Measurements from ENCODE around the gene SRD5A1.

SRD5A1 gene

DNA sequence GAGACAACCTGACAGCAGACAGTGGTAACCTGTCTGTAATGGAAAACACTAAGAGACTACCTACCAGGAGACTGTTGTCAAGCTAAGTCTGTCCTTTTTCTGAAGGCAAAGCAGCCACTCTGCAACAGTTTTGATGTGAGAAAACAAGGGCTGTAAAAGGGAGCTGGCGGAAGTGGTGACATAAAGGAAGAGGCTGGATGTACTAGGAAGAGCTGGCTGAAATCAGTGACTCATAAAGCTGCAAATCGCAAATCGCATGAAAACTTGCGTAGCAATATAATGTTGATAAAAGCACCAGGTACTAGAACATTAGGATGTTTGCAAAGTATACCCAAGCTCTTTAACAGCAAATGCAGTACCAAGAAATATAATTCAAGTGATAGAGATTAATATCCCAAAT, 1.8 kb upstream of the SRD5A1 start:
- no peaks in the 10 kb centered on the region for H3K9me3 ChIP-seq (ENCODE audit: insufficient read depth, low read depth, low read length)
- H3K36me3 ChIP-seq (ENCODE audit: insufficient read depth, low read length) = peaks cover 55% of the 10 kb centered on the region
- H3K27me3 ChIP-seq (ENCODE audit: insufficient read depth, low read length) = no peaks in the 10 kb centered on the region
- no peak overlapping the region for H3K27ac ChIP-seq (ENCODE audit: low read depth, low read length)
- H3K4me3 ChIP-seq (ENCODE audit: low read length) = peak overlapping the region; percentile 98
- WGBS = over 99% methylated on average over 4 of the region's 4 CpGs
- H3K9ac ChIP-seq (ENCODE audit: low read depth, low read length) = peak overlapping the region; percentile 95; the same call in 1 of the 2 replicates
- H3K4me1 ChIP-seq (ENCODE audit: insufficient read depth, low read length) = peaks cover 12% of the 10 kb centered on the region; the same call in 1 of the 2 replicates

DNA sequence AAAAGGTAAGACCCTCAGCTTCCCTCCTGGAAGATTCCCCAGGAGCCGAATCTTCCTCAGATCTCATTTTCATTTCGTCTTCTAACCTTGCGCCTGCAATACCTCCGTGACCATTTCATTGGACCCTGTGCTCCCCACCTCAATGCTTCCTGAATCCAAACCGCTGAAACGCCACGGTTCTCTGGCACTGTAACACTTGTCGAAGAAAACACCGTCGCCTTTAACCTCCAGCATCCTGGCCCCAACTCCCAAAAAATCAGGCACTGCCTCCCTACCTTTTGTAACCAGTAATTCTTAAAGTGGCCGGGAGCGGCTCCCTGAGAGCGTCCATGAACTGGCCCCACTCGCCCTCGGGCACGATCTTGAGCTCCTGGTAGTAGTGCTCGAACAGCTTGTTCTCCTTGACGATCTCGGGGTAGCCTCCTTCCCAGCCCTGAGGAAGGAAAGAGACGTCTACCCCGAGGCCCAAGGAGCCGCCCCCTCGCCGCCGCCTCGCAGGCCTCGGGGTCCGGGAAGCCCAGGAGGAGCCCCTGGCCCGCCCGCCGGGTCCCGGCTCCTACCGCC, 834 bp upstream of the SRD5A1 start:
- H3K27ac ChIP-seq (ENCODE audit: low read depth, low read length) = peak overlapping the region; percentile 84
- peak overlapping the region; percentile 98 for H3K4me3 ChIP-seq (ENCODE audit: low read length)
- H3K9ac ChIP-seq (ENCODE audit: low read depth, low read length) = peak overlapping the region; percentile 95
- no peaks in the 10 kb centered on the region for H3K27me3 ChIP-seq (ENCODE audit: insufficient read depth, low read length)
- peaks cover 12% of the 10 kb centered on the region; the same call in 1 of the 2 replicates for H3K4me1 ChIP-seq (ENCODE audit: insufficient read depth, low read length)
- peaks cover 45% of the 10 kb centered on the region for H3K36me3 ChIP-seq (ENCODE audit: insufficient read depth, low read length)
- WGBS = 2% methylated on average over 33 of the region's 33 CpGs
- H3K9me3 ChIP-seq (ENCODE audit: insufficient read depth, low read depth, low read length) = no peaks in the 10 kb centered on the region

DNA sequence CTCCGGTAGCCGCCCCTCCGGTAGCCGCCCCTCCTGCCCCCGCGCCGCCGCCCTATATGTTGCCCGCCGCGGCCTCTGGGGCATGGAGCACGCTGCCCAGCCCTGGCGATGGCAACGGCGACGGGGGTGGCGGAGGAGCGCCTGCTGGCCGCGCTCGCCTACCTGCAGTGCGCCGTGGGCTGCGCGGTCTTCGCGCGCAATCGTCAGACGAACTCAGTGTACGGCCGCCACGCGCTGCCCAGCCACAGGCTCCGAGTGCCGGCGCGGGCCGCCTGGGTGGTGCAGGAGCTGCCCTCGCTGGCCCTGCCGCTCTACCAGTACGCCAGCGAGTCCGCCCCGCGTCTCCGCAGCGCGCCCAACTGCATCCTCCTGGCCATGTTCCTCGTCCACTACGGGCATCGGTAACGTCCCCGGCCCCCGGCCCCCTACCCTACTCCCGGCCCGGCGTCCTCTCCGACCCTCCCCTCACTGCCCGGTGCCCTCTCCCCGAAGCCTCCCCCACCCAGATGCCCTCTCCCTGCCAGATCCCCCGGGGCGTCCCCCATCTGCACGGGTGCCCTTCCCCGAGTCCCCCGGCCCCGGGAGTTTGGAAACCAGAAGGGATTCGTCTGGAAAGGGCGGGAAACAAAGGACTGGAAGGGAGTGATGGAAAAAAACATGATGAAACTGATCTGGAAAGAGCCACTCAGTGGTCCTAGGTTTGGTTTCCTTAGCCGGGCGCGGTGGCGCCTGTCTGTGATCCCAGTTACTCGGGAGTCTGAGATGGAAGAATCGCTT, 417 bp downstream of the SRD5A1 start:
- H3K9me3 ChIP-seq (ENCODE audit: insufficient read depth, low read depth, low read length) = no peaks in the 10 kb centered on the region
- H3K9ac ChIP-seq (ENCODE audit: low read depth, low read length) = peak overlapping the region; percentile 95
- peaks cover 35% of the 10 kb centered on the region for H3K36me3 ChIP-seq (ENCODE audit: insufficient read depth, low read length)
- H3K27ac ChIP-seq (ENCODE audit: low read depth, low read length) = peak overlapping the region; percentile 34; the same call in 1 of the 2 replicates
- under 1% methylated on average over 75 of the region's 75 CpGs for WGBS
- no peaks in the 10 kb centered on the region for H3K27me3 ChIP-seq (ENCODE audit: insufficient read depth, low read length)
- peak overlapping the region; percentile 98 for H3K4me3 ChIP-seq (ENCODE audit: low read length)
- H3K4me1 ChIP-seq (ENCODE audit: insufficient read depth, low read length) = peaks cover 12% of the 10 kb centered on the region; the same call in 1 of the 2 replicates

DNA sequence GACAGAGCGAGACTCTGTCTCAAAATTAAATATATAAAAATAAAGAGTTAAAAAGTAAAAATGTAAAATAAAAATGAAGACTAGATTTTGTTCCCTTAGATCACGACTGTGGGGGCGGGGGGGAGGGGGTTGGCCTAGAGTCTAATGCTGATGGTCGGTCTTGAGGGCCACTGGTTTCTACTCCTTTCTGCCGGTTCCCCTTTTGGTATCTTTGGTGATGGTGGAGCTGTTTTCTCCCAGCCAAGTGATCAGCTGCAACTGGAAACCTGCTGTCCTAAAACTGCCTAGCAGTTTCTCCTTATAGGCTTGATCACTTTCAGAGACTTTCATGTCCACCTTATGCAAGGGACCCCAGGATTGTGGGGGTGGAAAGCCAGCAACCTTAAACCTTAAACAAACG, 1.1 kb downstream of the SRD5A1 start:
- Histone ChIP-seq H3K9ac (ENCODE audit: low read depth, low read length) (peak overlapping the region; percentile 95; the same call in 1 of the 2 replicates), H3K27me3 (ENCODE audit: insufficient read depth, low read length) (no peaks in the 10 kb centered on the region), H3K4me3 (ENCODE audit: low read length) (peak overlapping the region; percentile 98), H3K36me3 (ENCODE audit: insufficient read depth, low read length) (peaks cover 29% of the 10 kb centered on the region), H3K4me1 (ENCODE audit: insufficient read depth, low read length) (peaks cover 12% of the 10 kb centered on the region; the same call in 1 of the 2 replicates), H3K27ac (ENCODE audit: low read depth, low read length) (no peak overlapping the region), H3K9me3 (ENCODE audit: insufficient read depth, low read depth, low read length) (no peaks in the 10 kb centered on the region)
- 6% methylated on average over 5 of the region's 6 CpGs for WGBS

DNA sequence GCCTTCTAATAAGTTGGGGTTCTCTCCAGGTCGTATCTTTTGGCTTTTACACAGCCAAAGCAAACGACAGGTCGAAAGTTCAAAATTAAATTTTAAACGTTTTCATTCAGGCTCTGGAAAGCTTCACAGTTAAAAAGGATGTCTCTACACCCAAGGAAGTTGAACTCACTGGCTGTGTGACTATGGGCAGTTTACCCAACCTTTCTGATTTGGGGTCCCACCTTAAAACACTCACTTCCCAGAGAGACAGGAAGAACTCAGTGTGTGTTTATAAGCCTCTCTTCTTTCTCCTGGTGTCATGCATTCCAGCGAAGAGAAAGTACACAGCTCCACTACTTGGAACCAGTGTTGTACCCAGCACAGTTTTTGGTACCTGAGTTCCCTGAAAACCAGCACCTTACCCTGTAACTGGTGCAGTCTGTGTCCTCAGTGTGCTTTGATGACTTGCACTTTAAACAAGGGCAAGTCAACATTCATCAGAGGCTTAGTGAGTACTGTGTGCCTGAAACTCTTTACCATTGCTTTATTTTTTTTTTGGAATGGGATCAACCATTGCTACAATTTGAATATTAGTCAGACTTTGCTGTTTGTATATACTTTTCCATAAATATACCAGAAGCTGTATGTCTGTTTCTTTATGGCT, 1.7 kb downstream of the SRD5A1 start:
- H3K9ac ChIP-seq (ENCODE audit: low read depth, low read length) = peak overlapping the region; percentile 41; the same call in 1 of the 2 replicates
- no peaks in the 10 kb centered on the region for H3K27me3 ChIP-seq (ENCODE audit: insufficient read depth, low read length)
- no peaks in the 10 kb centered on the region for H3K9me3 ChIP-seq (ENCODE audit: insufficient read depth, low read depth, low read length)
- 72% methylated on average over 5 of the region's 5 CpGs for WGBS
- H3K4me3 ChIP-seq (ENCODE audit: low read length) = peak overlapping the region; percentile 98
- peaks cover 25% of the 10 kb centered on the region for H3K36me3 ChIP-seq (ENCODE audit: insufficient read depth, low read length)
- no peak overlapping the region for H3K27ac ChIP-seq (ENCODE audit: low read depth, low read length)
- H3K4me1 ChIP-seq (ENCODE audit: insufficient read depth, low read length) = peaks cover 12% of the 10 kb centered on the region; the same call in 1 of the 2 replicates

DNA sequence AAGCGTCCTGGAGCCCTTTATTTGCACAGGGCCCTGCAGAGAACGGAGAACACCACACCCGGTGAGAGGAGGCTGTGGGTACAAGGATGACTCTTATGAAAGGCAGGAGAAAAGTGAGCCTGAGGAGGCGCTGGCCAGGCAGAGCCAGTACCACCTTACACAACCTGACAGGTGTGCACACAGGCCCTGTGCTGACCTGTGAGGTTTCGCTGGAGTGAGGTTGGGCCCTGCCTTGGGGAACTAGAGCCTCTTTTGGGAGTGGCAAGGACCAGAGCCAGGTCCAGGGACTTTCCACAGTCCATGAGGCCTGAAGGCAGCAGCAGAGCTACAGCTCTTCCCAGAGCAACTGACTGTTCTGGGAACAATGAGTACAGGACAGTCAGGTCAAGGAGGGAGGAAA, 3.1 kb downstream of the SRD5A1 start:
- no peak overlapping the region for H3K9ac ChIP-seq (ENCODE audit: low read depth, low read length)
- no peaks in the 10 kb centered on the region for H3K27me3 ChIP-seq (ENCODE audit: insufficient read depth, low read length)
- H3K27ac ChIP-seq (ENCODE audit: low read depth, low read length) = no peak overlapping the region
- H3K4me3 ChIP-seq (ENCODE audit: low read length) = no peak overlapping the region
- peaks cover 14% of the 10 kb centered on the region for H3K36me3 ChIP-seq (ENCODE audit: insufficient read depth, low read length)
- H3K4me1 ChIP-seq (ENCODE audit: insufficient read depth, low read length) = peaks cover 12% of the 10 kb centered on the region; the same call in 1 of the 2 replicates
- 94% methylated on average over 5 of the region's 5 CpGs for WGBS
- no peaks in the 10 kb centered on the region for H3K9me3 ChIP-seq (ENCODE audit: insufficient read depth, low read depth, low read length)

DNA sequence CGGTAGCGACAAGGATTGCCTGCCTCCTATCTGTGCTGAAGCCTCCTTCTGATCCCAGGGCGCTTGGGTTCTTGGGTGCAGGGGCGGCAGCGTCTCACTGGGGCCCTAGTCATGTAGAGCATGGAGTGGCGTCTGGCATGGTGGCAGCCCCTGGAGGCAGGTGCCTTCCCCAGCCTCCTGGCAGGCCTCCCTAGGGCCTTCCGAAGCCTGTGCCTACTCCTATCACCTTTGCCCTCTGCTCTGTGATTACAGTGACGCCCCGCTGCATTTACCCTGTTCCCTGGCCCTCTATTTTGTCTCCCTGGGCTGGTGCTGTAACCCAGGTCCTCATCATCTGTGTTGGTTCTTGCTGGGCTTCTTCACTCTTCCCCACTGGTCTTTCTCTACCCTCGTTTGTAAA, 3.8 kb downstream of the SRD5A1 start:
- Histone ChIP-seq H3K9ac (ENCODE audit: low read depth, low read length) (no peak overlapping the region), H3K27ac (ENCODE audit: low read depth, low read length) (no peak overlapping the region), H3K4me3 (ENCODE audit: low read length) (no peak overlapping the region), H3K9me3 (ENCODE audit: insufficient read depth, low read depth, low read length) (no peaks in the 10 kb centered on the region), H3K36me3 (ENCODE audit: insufficient read depth, low read length) (peaks cover 8% of the 10 kb centered on the region; the same call in 1 of the 2 replicates), H3K27me3 (ENCODE audit: insufficient read depth, low read length) (no peaks in the 10 kb centered on the region), H3K4me1 (ENCODE audit: insufficient read depth, low read length) (peaks cover 7% of the 10 kb centered on the region; the same call in 1 of the 2 replicates)
- WGBS = 93% methylated on average over 10 of the region's 10 CpGs

DNA sequence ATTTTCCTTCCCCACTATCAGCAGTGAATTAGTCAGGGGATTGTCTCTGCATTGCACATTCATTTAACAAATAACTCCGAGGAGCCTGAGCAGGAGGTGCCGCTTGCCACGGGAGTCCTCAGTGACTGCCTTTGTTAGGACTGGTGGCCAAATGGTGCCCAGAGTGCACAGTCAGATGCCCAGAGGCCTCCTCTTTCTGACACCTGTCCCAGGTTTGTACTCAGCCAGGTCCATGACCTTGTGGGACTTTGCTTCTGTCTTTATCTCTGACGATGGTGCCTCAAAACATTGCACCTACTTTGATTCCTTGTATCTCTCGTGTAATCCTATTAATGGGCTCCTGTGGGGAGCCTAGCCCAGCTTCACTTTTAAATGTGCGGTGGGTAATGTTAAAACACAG, 4.3 kb downstream of the SRD5A1 start:
- H3K9ac ChIP-seq (ENCODE audit: low read depth, low read length) = no peak overlapping the region
- H3K4me1 ChIP-seq (ENCODE audit: insufficient read depth, low read length) = peaks cover 7% of the 10 kb centered on the region; the same call in 1 of the 2 replicates
- no peaks in the 10 kb centered on the region for H3K9me3 ChIP-seq (ENCODE audit: insufficient read depth, low read depth, low read length)
- WGBS = 92% methylated on average over 6 of the region's 6 CpGs
- no peak overlapping the region for H3K4me3 ChIP-seq (ENCODE audit: low read length)
- H3K36me3 ChIP-seq (ENCODE audit: insufficient read depth, low read length) = peaks cover 8% of the 10 kb centered on the region; the same call in 1 of the 2 replicates
- H3K27ac ChIP-seq (ENCODE audit: low read depth, low read length) = no peak overlapping the region
- no peaks in the 10 kb centered on the region for H3K27me3 ChIP-seq (ENCODE audit: insufficient read depth, low read length)

DNA sequence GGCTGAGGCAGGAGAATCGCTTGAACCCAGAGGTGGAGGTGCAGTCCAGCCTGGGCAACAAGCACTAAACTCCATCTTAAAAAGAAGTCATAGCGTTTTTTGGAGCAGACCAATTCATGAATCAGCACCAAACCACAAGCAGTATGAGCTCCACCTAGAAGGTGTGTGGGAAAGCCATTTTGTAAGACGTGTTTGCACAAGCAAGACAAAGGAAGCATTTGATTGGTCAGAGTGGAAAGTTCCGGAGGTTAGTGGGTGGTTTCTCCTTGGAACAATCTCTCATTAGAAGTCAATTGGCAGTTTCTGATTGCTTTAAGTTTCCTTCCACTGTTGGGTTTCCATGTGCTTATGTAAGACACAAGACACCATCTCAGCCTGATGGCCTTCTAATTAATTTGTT, 5.0 kb downstream of the SRD5A1 start:
- Histone ChIP-seq H3K9ac (ENCODE audit: low read depth, low read length) (no peak overlapping the region), H3K27me3 (ENCODE audit: insufficient read depth, low read length) (no peaks in the 10 kb centered on the region), H3K9me3 (ENCODE audit: insufficient read depth, low read depth, low read length) (no peaks in the 10 kb centered on the region), H3K4me1 (ENCODE audit: insufficient read depth, low read length) (peaks cover 7% of the 10 kb centered on the region; the same call in 1 of the 2 replicates), H3K36me3 (ENCODE audit: insufficient read depth, low read length) (peaks cover 8% of the 10 kb centered on the region; the same call in 1 of the 2 replicates), H3K27ac (ENCODE audit: low read depth, low read length) (no peak overlapping the region), H3K4me3 (ENCODE audit: low read length) (no peak overlapping the region)
- WGBS = 91% methylated on average over 4 of the region's 4 CpGs

DNA sequence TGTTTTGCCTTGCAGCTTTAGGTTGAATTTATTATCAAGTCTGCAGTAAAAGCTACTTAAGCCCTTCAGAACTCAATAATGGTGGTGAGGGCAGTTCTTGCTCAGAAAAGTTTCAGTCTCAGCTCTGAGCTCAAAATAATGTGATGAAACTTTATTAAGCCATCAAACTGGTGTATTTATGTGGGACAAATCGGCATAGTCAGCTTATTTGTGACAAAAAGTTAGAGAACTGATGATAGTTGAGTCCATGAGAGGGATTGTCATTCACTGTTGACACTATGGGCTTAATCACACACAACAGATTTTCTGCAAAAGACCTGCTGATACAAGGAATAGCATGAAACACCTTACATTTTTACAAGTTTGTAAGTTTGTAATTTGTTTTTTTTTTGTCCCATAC, 9.4 kb downstream of the SRD5A1 start:
- no peak overlapping the region for H3K27ac ChIP-seq (ENCODE audit: low read depth, low read length)
- no peaks in the 10 kb centered on the region for H3K4me1 ChIP-seq (ENCODE audit: insufficient read depth, low read length)
- no peak overlapping the region for H3K4me3 ChIP-seq (ENCODE audit: low read length)
- peaks cover 14% of the 10 kb centered on the region for H3K36me3 ChIP-seq (ENCODE audit: insufficient read depth, low read length)
- no peaks in the 10 kb centered on the region for H3K9me3 ChIP-seq (ENCODE audit: insufficient read depth, low read depth, low read length)
- 88% methylated on average over 1 of the region's 1 CpG for WGBS
- no peak overlapping the region for H3K9ac ChIP-seq (ENCODE audit: low read depth, low read length)
- no peaks in the 10 kb centered on the region for H3K27me3 ChIP-seq (ENCODE audit: insufficient read depth, low read length)

DNA sequence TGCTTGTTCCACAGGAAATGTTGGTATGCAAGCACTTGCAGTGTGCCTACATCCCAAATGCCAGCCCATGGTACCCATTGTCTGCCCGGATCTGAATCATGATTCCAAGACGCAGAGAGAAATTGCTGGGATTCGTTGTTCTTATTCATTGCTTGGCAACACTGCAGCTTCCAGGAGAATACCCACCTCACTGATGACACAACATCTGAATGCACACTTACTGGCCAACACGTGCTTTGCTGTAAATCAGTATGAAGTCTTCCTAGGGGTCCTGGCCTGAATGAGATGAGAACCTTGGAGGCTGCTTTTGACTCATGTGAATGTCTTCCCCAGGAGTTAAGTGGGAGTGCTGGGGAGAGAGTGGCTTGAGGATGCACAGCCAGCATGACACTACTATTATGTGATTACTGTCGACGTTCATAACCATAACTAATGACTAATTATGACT, 11.6 kb downstream of the SRD5A1 start:
- H3K27me3 ChIP-seq (ENCODE audit: insufficient read depth, low read length) = no peaks in the 10 kb centered on the region
- peaks cover 11% of the 10 kb centered on the region for H3K36me3 ChIP-seq (ENCODE audit: insufficient read depth, low read length)
- WGBS = 91% methylated on average over 6 of the region's 6 CpGs
- H3K4me3 ChIP-seq (ENCODE audit: low read length) = no peak overlapping the region
- no peak overlapping the region for H3K27ac ChIP-seq (ENCODE audit: low read depth, low read length)
- H3K4me1 ChIP-seq (ENCODE audit: insufficient read depth, low read length) = peaks cover 10% of the 10 kb centered on the region
- H3K9me3 ChIP-seq (ENCODE audit: insufficient read depth, low read depth, low read length) = no peaks in the 10 kb centered on the region
- no peak overlapping the region for H3K9ac ChIP-seq (ENCODE audit: low read depth, low read length)
